GM18508 (cell line): ENCODE results near the gene ATG10.
"Not testable (repeated sequence)": the region's sequence is repeated elsewhere in the genome, so short reads cannot be mapped to it uniquely, and the experiment has no call there.

Source experiments
- ATAC-seq: cut with Tn5 transposase; IDR thresholded peaks from one replicate; pipeline ENCODE4 v1.9.1; 2021; ENCODE audit warnings: moderate number of reproducible peaks; ENCODE audit not compliant: insufficient read depth, unreplicated experiment

The ATG10 gene

GRCh38 chr5:82208371-82208770 lies 236.5 kb downstream of the ATG10 start:
- no peak for ATAC-seq

- ATAC-seq, result no peak
Observed at GRCh38 chr5:82211855-82212572, 240.2 kb downstream of the ATG10 start.

DNA sequence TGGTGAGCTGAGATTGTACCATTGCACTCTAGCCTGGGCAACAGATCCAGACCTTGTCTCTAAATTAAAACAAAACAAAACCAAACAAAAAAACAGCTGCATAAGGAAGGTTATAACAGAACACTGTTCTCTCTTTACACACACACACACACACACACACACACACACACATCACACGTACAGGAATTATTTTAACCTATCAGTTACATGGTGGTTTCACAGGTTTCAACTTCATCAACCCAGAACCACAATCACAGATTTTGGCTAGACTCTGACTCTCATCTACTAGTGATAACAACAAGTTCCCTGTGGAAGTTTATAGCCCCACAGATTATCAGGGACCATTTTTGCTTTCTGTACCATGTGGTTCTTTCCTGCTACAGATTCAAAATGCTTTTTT lies 246.1 kb downstream of the ATG10 start:
- no peak for ATAC-seq

- no peak for ATAC-seq
Observed at GRCh38 chr5:82218374-82219156, 246.7 kb downstream of the ATG10 start.

DNA sequence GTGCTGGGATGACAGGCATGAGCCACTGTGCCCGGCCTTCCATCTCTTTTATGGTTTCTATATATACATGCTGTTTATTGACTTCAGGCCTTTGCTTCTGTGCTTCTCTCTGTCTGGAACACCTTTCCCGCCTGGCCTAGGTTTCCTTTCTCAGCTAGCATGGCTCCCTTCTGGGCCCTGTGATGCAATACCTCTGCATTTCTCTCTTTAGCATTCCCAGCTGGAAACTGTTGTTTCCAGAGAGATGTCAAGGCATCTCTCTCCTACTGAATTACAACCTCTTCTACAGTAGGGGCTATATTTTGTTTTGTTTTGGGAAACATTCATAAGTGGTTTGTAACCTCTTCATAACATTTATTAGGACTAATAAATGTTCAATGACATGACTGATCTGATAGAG lies 249.2 kb downstream of the ATG10 start:
- no peak for ATAC-seq

DNA sequence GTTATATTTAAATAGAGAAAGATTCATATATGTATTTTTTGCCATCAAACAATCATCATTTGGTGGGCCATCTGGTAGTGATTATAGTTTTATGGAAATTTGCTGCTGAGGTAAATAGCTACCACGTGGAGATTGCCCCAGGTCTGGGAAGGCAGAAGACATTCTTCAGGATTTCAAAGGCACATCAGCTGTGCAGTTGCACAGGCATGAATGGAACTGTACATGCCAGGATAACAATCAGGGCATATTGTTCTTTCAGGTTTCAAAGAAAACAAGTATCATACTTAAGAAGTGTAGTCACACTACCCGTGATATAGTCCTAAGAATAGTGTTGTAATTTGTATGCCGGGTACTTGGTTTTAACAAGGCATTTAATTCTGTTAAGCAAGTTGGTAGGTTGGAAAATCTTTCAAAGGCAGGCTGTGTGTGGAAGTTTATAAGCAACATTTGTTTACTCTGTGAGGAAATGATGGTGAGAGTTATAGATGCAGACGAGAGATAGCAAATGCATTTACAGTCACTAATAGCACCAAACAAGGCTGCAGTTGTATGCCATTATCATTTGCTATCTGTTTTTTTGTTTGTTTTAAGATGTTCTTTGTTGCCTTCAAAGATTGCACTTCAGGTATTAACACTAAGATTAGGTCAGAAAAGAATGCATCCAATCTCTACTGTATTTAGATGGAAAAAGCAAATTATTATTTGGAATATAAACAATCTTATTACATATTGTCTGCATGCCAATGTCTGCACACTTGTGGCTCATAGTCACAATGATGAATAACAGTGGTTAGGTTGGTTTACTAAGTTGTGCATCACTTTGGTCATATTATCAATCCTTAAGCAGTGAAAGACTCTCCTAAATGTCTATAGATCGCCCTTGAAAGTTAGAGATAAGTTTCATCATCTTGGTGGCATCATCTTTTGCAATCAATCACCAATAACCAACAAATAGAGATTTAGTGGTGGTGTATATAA lies 251.1 kb downstream of the ATG10 start:
- no peak for ATAC-seq

GRCh38 chr5:82225525-82226172 lies 253.8 kb downstream of the ATG10 start:
- ATAC-seq, result peak; percentile 77

- ATAC-seq, result no peak
Observed at GRCh38 chr5:82234885-82235284, 263.1 kb downstream of the ATG10 start.

DNA sequence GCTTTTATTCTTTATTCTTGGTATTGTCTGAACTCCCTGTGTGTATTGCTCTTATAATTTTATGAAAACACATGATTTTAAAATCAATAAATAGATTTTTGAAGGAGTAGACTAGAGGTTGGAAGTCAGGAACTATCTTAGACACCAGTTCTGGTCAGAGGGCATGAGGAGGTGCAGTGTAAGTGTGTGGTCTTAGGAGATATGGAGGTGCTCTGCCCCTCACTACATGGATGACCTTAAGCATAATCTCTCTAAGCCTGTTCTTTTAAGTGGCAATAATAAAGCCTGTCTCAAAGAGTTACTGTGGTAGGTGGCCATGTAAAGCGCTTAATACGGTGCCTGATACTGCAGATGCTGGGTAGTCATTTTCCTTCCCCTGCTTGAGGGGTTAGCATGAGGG lies 272.3 kb downstream of the ATG10 start:
- ATAC-seq, result no peak

DNA sequence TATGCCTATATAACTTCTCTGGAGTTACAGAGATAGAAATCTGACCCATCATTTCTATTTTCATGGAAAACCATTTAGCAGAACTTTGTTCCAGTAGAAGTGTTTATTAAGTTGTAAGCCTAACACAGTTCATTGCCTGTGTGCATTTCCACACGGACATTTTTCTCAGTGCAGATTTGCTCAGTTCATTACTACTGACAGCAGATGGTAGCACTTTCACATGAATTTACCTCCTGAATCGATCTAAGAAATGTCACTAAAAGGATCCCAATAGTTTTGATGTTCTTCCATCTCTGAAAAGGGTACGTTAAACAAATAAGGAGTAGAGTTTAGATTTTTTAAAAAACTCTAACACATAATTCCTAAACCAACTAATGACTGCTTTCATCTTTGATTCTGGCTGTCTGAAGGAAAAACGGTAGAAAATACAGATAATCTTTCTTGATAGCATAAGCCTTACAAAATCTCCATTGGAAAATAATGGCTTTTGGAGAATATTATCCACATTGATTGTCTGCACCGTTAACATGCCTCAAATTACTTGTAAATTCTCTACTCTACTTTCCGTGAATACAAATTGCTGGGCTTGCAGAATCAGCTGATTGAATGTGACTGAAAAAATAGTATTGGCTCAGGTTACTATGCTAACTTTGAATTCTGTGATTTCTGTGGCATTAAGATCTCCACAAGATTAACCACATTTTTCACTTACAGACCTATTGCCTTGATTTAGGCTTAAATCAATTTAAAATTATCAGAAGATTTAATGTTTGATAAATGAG lies 273.2 kb downstream of the ATG10 start:
- ATAC-seq, result no peak

DNA sequence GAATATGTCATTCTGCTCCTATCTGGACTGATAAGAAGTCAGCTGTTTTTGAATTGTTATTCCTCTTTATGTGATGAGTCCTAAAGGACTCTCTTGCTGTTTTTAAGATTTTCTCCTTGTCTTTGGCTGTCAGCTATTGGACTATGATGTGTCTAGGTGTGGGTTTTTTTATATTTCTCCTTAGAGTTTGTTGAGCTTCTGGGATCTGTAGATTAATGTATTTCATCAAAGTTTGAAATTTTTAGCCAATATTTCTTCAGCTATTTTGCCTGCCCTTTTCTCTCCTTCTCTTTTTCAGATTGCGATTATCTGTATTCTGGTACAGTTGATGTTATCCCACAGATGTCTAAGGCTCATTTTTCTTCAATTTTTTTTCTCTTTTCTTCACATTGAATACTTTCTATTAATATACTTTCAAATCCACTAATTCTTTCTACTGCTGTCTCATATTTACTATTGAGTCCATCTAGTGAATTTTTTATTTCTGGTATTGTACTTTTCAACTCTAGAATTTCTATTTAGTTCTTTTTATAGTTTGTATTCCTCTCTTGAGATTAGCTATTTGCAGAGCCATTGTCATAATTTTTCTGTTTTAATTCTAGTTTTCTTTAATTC lies 275.2 kb downstream of the ATG10 start:
- no peak for ATAC-seq

GRCh38 chr5:82252744-82253143 lies 280.9 kb downstream of the ATG10 start:
- no peak for ATAC-seq

DNA sequence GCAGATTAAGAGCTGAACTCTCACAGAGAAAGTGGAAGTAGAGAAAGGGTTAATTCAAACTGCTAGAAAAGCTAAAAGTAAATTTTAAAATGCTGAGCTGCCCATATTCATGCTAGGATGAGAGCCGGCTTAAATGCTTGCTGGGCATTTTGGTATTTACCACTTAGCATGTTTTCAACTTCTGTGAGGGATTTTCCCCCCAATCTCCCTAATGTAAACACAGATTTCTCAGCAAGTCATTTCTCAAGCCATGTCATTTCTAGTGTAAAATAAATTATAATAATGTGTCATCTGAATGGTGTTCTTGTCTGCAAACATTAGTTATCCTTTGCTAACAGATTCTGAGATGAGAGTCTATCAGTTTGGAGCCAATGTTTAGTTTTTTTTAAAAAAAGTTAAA lies 284.0 kb downstream of the ATG10 start:
- no peak for ATAC-seq

DNA sequence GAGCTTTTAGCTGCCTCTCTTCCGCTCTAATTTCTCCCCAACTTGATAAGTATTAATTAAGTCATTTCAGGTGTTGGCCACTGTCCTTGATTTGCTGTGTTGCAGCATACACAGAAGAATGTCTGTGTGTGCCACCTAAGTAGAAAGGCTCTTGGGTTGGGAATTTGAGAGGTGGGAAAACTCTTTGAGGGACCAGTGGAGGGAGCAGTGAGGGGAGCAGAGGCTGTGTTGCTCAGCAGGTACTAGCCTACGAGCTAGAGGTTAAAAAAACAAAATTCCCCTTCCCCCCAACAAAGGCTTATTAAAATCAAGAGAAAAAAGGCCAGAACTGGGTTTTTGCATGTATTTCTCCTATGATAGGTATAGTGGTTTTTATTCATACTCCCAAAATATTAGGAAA lies 285.4 kb downstream of the ATG10 start:
- ATAC-seq, result no peak

DNA sequence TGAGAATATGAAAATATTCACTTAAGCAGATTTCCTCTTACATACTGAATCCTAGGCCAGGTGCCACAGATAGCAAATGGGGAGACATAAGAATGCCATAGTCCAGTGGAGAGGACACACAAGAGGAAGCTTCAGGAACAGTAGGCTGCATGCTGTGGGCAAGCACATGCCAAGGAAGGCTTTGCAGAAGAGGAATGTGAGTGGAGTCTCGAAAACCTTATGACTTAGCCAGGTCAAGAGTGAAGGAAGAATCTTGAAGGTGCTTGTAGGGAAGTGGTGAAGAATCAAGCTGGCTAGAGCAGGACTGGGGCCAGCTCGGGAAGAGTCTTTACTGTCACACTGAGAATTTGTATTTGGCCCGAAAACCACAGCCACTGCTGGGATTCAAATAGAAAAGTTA lies 285.9 kb downstream of the ATG10 start:
- no peak for ATAC-seq

GRCh38 chr5:82259172-82259800 lies 287.5 kb downstream of the ATG10 start:
- no peak for ATAC-seq

- no peak for ATAC-seq
Observed at GRCh38 chr5:82265047-82265446, 293.2 kb downstream of the ATG10 start.

DNA sequence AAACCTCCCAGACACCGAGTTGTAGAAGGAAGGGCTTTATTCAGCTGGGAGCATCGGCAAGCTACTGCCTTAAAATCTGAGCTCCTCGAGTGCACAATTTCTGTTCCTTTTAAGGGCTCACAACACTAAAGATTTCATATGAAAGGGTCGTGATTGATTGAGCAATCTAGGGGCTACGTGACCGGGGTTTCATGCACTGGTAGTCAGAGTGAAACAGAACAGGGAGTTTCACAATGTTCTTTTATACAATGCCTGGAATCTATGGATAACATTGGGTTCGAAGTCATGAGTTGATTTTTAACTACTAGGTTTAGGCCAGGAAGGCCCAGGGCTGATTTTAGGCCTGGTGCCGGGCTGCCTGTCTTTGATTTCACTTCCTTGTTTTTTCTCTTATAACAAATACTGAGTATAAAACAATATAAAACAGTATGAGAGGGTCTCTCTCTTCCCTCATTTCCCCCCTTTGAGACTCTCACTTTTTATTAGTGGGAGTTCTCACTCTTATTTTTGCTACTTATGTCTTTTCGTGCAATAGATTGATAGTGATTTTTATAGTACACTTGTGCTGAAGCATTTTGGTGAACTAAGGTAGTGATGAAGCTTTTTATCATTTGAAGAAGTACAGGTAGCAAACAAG lies 295.6 kb downstream of the ATG10 start:
- not testable (repeated sequence) for ATAC-seq
